ENCODE results near the gene ANKRD53. TPM values are rescaled to one million over a fixed set of nuclear protein-coding genes. Genes with fewer than 3 reads are reported as not detected.
A peak's percentile ranks its signal among the peaks of the same experiment; 100 is the strongest.

ANKRD53 gene, protein sequence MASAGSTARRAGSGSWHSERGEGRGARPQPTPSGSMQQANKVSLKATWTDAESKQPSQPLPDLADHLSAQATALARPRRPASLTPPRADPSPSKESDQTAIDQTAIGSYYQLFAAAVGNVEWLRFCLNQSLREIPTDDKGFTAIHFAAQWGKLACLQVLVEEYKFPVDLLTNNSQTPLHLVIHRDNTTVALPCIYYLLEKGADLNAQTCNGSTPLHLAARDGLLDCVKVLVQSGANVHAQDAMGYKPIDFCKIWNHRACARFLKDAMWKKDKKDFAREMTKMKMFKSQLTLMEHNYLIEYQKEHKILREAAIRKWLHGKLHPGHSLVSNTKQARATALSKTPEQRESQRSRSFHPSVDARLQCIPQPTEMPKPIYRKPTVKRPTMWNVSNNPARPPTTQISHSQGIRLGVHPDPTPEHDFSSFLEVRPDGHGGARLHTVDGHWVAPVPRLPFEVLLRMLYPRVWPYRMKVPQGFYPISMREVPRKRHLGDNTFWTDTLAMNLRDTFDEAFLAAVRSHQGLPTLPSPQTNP
- under 1 TPM; 0.28 to 0.33 TPM for total RNA-seq

DNA sequence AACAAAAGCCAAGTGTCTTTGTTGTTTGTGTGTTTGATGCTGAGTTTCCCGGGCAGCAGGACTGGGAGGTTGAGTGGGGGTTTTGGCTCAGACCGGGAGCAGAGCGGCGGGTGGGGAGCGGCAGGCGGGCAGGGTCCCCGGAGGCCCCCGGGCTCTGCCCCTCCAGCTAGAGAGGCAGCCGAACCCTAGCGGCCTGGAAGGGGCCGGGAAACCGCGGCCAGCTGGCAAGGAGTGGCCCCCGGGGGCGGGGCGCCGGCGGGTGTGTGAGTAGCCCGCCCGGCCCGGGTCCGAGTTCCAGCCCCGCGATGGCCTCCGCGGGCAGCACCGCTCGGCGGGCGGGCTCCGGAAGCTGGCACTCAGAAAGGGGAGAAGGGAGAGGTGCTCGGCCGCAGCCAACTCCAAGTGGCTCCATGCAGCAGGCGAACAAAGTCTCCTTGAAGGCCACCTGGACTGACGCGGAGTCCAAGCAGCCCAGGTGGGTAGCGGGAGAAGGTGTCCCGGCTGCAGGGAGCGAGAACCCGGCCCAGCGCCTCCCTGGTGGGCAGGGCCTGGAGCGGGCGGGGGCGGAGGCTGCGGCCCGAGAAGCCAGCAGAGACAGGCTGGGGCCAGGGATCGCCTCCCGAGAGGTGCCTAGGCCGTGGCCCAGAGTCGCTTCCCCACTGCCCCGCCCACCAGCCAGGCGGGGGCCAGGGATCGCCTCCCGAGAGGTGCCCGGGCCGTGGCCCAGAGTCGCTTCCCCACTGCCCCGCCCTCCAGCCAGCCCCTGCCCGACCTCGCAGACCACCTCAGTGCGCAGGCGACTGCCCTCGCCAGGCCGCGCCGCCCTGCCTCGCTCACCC, at the start of gene ANKRD53:
Gene ANKRD53 (plus strand): TSS at position 290 of the 839 bp plus-strand sequence. CDS start 16 bp downstream, at position 306.
- Mint-ChIP-seq H3K27me3 (peaks cover 3% of the 10 kb centered on the region), H3K4me1 (peaks cover 11% of the 10 kb centered on the region), H3K36me3 (no peaks in the 10 kb centered on the region), H3K4me3 (peak within 1 kb of the TSS; percentile 85), H3K27ac (peak within 1 kb of the TSS; percentile 84), H3K9me3 (no peaks in the 10 kb centered on the region)
- POLR2A ChIA-PET, result interaction anchor here (1.2 to 1.7 kb wide), 2 partner anchors 13 to 23 kb away, joined by 3 to 6 read pairs; no protein-coding TSS in a partner anchor
- peak; percentile 55 for ATAC-seq (ENCODE audit: low read depth)
- peak; percentile 55 for DNase-seq

DNA sequence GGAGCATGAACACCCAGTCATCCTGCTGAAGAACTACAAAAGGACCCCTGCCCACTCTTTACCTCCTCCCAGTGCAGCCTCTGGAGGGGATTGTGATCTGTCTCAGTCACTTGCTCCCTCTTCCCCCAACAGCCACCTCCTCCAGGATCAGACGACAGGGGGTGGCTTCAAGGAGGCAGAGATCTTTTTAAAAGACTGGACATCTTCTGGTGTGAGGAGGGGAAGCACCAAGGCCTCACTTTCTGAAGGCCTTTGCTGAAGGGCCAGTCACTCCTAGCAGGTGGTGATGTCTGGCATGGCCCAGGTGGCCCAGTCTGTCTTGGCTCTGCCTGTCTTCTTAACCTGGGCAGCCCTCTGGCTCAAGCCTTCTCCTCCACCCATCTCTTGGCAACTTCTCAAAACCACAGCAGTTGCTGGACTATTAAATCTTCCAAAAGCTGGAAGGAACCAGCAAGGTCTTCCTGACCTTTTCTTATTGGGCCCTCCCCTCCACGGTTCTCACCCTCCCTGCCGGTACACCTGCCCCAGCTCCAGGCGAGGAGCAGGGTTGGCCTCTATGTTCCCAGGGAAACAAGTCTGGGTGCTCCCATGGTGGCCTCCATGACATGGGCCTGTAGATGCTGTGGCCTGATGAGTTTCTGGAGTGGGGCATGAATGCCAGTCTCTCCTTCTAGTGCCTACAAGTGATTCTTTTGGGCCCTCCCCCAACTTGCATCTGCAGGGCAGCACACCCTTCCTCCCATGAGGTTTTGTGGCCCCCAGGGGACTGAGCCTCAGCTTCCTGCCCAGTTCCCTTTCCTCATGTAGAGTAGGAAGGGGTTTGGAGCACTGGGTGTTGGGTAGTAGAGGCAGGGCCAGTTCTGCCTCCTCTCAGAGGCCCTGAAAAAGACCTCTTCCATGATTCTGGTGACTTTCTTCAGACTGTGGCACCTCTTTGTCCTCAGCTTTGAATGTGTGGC, 47.8 kb upstream of the ANKRD53 start:
- POLR2A ChIA-PET, result no interaction called here
- Mint-ChIP-seq H3K27ac (no peak overlapping the region), H3K4me3 (no peak overlapping the region), H3K9me3 (no peaks in the 10 kb centered on the region), H3K27me3 (peaks cover 2% of the 10 kb centered on the region), H3K4me1 (peaks cover 3% of the 10 kb centered on the region), H3K36me3 (no peaks in the 10 kb centered on the region)
- ATAC-seq (ENCODE audit: low read depth), result no peak
- no peak for DNase-seq

DNA sequence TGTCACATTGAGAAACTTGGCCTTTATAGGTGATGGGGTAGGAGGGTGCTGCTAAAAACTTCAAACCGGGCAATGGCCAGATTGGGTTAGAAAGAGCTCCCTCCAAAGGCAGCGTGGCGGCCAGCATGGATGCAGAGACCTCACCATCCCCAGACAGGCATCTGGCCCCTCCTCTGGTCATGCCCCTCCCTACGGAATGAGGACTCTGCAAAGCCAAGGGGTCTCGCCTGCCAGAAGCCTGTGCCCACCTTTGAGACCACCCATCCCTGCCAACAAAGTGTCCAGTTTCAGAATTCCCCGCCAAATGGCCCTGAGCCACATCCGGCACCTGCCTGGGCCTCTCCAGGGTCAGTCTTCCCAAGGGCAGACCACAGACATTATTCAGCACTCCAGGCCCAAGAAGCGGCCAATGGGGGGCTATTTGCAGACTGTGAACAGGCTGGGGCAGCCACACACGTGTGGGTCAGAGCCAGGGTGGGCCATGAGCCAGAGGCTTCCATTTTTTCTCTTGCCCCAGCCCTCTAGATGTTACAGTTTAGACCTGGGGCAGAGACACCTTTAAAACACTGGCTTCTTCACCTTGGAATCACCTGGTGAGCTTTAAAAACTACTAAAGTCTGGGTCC, 46.9 kb upstream of the ANKRD53 start:
- Mint-ChIP-seq H3K4me3 (no peak overlapping the region), H3K4me1 (peaks cover 3% of the 10 kb centered on the region), H3K9me3 (no peaks in the 10 kb centered on the region), H3K36me3 (no peaks in the 10 kb centered on the region), H3K27ac (no peak overlapping the region), H3K27me3 (no peaks in the 10 kb centered on the region)
- POLR2A ChIA-PET, result no interaction called here
- DNase-seq (no peak), ATAC-seq (ENCODE audit: low read depth) (no peak)

DNA sequence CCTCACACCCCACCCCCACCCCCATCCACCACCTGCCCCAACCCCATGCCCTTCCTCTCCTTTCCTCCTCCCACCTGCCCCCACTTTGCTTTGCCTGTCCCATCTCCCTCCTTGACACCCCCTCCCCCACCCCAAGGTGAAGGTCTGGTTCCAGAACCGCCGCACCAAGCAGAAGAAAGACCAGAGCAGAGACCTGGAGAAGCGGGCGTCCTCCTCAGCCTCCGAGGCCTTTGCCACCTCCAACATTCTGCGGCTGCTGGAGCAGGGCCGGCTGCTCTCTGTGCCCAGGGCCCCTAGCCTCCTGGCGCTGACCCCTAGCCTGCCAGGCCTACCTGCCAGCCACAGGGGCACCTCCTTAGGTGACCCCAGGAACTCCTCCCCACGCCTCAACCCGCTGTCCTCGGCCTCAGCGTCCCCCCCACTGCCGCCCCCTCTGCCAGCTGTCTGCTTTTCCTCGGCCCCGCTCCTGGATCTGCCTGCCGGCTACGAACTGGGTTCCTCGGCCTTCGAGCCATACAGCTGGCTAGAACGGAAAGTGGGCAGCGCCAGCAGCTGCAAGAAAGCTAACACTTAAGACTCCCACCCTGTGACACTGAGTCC, 45.7 kb upstream of the ANKRD53 start:
- peaks cover 3% of the 10 kb centered on the region for H3K4me1 Mint-ChIP-seq
- H3K4me3 Mint-ChIP-seq, result no peak overlapping the region
- DNase-seq, result no peak
- H3K9me3 Mint-ChIP-seq, result no peaks in the 10 kb centered on the region
- H3K27ac Mint-ChIP-seq, result no peak overlapping the region
- no peak for ATAC-seq (ENCODE audit: low read depth)
- POLR2A ChIA-PET, result no interaction called here
- H3K27me3 Mint-ChIP-seq, result no peaks in the 10 kb centered on the region
- no peaks in the 10 kb centered on the region for H3K36me3 Mint-ChIP-seq

DNA sequence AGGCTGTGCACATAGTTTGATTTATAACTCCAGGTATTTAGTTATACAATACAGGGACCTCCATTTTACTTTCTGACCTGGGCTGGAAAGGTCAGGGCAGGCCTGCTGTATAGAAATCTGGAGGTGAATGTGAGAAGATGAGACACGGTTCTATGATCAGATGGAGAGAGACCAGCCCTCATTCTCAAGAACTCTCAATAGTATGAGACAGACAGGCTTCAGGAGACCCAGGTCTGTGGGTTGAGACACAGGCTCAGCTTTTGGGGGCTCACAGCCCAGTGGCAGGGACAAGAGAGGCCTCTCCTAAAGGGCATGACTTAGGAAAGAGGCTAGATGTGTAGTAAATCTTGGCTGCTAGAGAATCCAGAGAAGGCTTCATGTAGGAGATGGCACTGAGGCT, 43.4 kb upstream of the ANKRD53 start:
- H3K27ac Mint-ChIP-seq, result no peak overlapping the region
- DNase-seq (no peak), ATAC-seq (ENCODE audit: low read depth) (no peak)
- H3K36me3 Mint-ChIP-seq, result no peaks in the 10 kb centered on the region
- POLR2A ChIA-PET, result no interaction called here
- peaks cover 3% of the 10 kb centered on the region for H3K4me1 Mint-ChIP-seq
- H3K4me3 Mint-ChIP-seq, result no peak overlapping the region
- H3K27me3 Mint-ChIP-seq, result peaks cover 5% of the 10 kb centered on the region
- H3K9me3 Mint-ChIP-seq, result no peaks in the 10 kb centered on the region

DNA sequence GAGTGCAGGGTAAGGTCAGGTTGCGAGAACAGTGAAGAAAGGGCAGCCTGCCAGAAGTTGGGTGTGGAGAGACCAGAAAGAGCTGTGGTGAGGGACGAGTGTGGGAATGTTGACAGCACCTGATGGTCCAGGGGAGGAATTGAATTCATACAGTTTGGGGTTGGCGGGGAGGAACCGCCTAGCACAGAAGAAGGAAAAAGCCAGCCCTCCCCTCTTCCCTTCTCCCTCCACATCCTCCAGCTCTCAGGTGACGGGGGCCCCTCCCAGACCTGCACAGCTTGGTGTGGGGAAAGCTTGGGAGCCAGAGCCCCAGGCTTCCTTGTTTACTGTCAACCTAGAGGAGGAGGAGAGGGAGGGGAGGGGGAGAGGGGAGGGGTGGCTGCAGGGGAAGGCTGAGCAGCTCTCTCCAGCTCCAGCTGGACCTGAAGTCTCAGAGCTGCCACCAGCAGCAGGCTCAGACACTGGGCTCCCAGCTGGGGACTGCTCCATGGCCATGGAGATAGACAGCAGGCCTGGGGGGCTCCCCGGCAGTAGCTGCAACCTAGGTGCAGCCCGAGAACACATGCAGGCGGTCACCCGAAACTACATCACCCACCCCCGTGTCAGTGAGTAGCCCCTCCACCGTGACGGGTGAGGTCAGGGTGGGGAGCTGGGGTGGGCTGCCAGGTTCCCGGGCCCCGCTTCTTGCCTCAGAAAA, 42.8 kb upstream of the ANKRD53 start, which contains the start of gene ATP6V1B1:
Gene ATP6V1B1 (plus strand): TSS at position 433 of the 697 bp plus-strand sequence. CDS start 55 bp downstream, at position 488.
- POLR2A ChIA-PET, result no interaction called here
- Mint-ChIP-seq H3K4me3 (no peak within 1 kb of the TSS), H3K4me1 (peaks cover 3% of the 10 kb centered on the region), H3K36me3 (no peaks in the 10 kb centered on the region), H3K9me3 (no peaks in the 10 kb centered on the region), H3K27me3 (peaks cover 9% of the 10 kb centered on the region), H3K27ac (no peak within 1 kb of the TSS)
- DNase-seq (no peak), ATAC-seq (ENCODE audit: low read depth) (no peak)

DNA sequence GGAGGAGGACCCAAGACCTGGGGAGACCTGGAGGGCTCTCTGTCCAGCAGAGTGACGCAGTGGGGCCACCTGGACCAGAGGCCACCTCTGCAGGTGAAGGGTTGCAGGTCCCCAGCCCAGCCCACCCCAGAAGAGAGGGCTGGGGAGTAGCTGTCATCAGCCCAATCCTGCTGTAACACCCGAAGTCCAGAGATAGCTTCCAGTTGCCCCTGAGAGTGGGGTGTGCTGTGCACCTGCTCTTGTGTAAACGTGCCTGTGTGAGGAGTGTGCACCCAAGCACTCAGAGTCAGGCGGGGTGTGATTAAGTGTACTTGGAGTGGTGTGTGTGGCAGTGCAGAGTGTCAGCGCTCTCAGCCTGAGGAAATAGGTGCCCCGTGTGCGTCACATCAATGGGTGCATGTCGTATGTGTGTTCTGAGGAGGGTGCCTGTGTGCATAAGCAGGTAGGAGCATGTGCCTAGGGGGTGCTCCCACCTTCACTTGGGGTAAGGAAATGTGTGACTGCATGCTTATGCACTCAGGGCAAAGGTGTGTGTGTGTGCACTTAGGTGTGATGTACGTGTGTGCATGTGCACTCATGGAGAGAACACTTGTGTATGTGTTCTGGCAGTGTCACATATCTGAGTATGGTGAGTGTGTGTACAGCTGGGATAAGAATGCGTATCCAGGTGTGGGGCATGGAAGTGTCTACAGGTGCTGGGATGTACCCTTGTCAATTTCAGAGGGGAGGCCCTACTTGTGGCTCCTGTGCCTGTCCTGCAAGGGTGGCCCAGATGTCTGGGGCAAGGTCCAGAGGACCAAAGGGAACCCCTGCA, 42.1 kb upstream of the ANKRD53 start:
- Mint-ChIP-seq H3K27ac (no peak overlapping the region), H3K27me3 (peaks cover 10% of the 10 kb centered on the region), H3K4me1 (no peaks in the 10 kb centered on the region), H3K36me3 (no peaks in the 10 kb centered on the region), H3K4me3 (no peak overlapping the region), H3K9me3 (no peaks in the 10 kb centered on the region)
- POLR2A ChIA-PET, result no interaction called here
- no peak for DNase-seq
- ATAC-seq (ENCODE audit: low read depth), result no peak

DNA sequence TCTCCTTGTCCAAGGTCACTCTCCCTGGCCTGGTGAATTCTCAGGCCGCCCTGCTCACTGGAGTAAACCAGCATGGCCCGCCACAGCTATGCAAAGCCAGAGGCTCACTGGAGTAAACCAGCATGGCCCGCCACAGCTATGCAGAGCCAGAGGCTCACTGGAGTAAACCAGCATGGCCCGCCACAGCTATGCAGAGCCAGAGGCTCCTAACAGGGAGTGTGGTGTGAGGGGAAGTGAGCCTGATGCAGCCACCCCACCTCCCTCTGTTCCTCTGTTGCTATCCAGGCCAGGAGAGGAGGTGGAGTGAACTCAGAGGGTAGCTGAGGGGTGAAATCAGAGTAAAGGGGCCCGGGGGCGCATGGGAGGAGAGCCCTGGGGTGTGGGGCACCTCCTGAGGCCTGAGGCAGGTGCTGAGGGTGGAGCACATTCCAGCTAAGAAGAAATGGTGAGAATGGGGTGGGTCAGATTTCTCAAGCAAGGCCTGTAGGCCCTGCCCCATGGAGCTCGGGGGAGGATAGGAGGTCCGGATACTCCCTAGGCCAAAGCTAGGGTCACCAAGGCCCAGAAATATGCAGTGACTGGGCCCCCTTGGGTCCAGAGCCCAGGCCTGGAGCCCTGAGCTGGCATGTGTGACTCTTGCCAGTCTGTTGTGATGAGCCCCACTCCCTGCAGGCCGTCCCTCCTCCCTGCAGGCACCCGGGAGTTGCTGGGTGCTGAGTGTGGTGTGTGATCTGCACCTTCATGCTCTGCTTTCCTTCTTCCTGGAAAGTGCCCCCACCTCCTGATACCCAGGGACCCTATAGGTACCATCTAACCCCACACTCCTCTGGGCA, 41.2 kb upstream of the ANKRD53 start:
- Mint-ChIP-seq H3K27me3 (peaks cover 16% of the 10 kb centered on the region), H3K36me3 (no peaks in the 10 kb centered on the region), H3K9me3 (no peaks in the 10 kb centered on the region), H3K27ac (no peak overlapping the region), H3K4me1 (no peaks in the 10 kb centered on the region), H3K4me3 (no peak overlapping the region)
- POLR2A ChIA-PET, result no interaction called here
- no peak for ATAC-seq (ENCODE audit: low read depth)
- no peak for DNase-seq

DNA sequence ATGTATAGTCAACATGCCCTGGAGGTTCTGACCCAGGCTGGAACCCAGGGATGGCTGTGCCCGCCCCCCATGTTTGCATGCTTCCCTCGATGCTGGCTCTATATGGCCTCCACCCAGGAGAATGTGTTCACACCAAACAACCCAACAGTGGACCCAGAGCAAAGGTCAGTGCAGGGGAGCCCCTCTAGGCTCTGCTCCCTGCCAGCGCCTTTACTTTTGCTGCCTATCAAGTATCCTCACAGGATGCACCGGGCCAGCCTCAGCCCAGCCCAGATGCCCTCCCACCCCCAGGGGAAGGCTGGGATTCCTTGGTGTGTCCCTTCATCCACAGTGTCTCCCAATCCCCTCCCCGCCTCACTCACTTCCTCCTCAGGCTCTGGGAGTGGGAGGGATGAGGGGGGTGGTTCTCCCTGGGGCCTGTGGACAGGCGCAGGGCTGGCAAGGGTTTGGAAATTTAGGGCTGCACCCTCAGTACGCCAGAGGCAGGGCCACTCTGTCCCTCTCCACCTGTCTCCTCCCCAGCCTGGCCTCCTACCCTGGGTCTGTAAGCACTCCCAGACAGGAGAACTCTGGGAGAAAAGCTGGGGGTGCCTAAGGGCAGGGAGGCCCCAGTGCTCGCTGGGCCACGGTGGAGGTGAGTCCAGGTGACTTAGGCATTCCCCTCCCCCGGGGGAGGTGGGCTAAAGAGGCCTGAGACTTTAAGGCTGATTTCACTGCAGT, 40.4 kb upstream of the ANKRD53 start:
- peak; percentile 15 for DNase-seq
- Mint-ChIP-seq H3K27me3 (peaks cover 16% of the 10 kb centered on the region), H3K4me1 (no peaks in the 10 kb centered on the region), H3K27ac (no peak overlapping the region), H3K9me3 (no peaks in the 10 kb centered on the region), H3K36me3 (no peaks in the 10 kb centered on the region), H3K4me3 (no peak overlapping the region)
- ATAC-seq (ENCODE audit: low read depth), result no peak
- POLR2A ChIA-PET, result no interaction called here

DNA sequence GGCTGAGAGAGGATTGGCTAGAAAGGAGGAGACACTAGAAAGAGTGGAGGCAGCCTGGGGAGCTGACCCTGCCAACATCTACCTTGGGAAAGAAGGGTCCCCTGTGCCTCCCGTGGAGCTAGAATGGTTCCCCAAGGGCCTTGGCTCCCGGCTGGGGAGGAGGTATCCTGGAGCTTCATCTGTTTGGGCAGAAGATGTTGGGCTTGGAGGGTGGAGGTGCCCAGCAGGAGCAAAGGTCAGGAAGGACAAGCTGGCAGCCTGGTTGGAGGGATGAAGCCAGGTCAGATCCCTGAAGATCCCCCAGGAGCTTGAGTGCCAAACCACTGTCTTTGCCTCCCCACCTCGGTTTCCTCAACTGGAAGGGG, 39.9 kb upstream of the ANKRD53 start:
- Mint-ChIP-seq H3K9me3 (no peaks in the 10 kb centered on the region), H3K4me1 (no peaks in the 10 kb centered on the region), H3K27me3 (peaks cover 16% of the 10 kb centered on the region), H3K36me3 (no peaks in the 10 kb centered on the region), H3K4me3 (no peak overlapping the region), H3K27ac (no peak overlapping the region)
- ATAC-seq (ENCODE audit: low read depth) (no peak), DNase-seq (no peak)
- POLR2A ChIA-PET, result no interaction called here

Data from activated naive CD8-positive, alpha-beta T cell treated with anti-CD3 and anti-CD28 coated beads, Interleukin-2, amount 10 ng/mL, durations not matched to agents 7 days and 5 days (primary cell).